ENCODE measurements around the gene KRT6A. TPM values are rescaled to one million over a fixed set of nuclear protein-coding genes. Genes with fewer than 3 reads are reported as not detected.

KRT6A gene
- total RNA-seq, 4 donors from 2014 or later, result not detected

DNA sequence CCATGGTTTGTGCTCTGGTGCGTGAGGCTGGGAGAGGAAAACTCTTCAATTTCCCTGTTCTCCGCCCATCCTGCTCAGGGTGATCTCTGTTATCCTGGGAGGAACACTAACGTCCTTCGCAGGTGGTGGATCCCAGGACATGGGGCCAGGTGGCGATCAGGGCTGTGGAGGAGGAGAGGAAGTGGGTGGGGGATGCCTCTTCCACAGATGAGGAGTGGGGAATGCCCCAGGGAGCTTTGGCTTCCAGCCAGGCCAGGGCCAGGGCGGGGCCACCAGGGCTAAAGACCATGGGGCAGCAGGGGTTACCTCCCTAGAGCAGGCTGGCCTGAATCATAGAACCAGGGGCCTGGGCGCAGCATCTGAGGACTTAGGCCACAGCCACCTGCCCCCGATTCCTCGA, 55.5 kb downstream of the KRT6A start:
- no peak overlapping the region for H3K4me3 ChIP-seq
- no peaks in the 10 kb centered on the region for H3K36me3 ChIP-seq
- TF ChIP-seq EP300 (IDR thresholded peaks at IDR 0.05; ENCODE audit: low read depth) (no peak), POLR2A (IDR thresholded peaks at IDR 0.05) (no peak), POLR2AphosphoS5 (IDR thresholded peaks at IDR 0.05) (no peak)
- TF ChIP-seq, protein P1, sequence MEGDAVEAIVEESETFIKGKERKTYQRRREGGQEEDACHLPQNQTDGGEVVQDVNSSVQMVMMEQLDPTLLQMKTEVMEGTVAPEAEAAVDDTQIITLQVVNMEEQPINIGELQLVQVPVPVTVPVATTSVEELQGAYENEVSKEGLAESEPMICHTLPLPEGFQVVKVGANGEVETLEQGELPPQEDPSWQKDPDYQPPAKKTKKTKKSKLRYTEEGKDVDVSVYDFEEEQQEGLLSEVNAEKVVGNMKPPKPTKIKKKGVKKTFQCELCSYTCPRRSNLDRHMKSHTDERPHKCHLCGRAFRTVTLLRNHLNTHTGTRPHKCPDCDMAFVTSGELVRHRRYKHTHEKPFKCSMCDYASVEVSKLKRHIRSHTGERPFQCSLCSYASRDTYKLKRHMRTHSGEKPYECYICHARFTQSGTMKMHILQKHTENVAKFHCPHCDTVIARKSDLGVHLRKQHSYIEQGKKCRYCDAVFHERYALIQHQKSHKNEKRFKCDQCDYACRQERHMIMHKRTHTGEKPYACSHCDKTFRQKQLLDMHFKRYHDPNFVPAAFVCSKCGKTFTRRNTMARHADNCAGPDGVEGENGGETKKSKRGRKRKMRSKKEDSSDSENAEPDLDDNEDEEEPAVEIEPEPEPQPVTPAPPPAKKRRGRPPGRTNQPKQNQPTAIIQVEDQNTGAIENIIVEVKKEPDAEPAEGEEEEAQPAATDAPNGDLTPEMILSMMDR (IDR thresholded peaks at IDR 0.05), result no peak
- intact Hi-C loops (cut with DNase I; ENCODE audit: low total_unique reads) (no loop called here), in situ Hi-C loops (cut with MboI; ENCODE audit: low pct_ligation_motif_present in 1 of 4, low pct_unique_long_range_greater_than_20kb in 1 of 4, low sequenced_read_pairs in 3 of 4) (no loop called here)
- no peak for DNase-seq
- H3K4me1 ChIP-seq, result peaks cover 0 to 16% (median 6%) of the 10 kb centered on the region in 4 donors
- WGBS, 2 donors (ENCODE audit: low coverage in 1 of 2), result 60% methylated on average over 9 of the region's 9 CpGs; no CpG with 5 or more reads in 1 of the 2 donors
- H3K9me3 ChIP-seq, result no peaks in the 10 kb centered on the region
- no peaks in the 10 kb centered on the region for H3K27me3 ChIP-seq
- H3K27ac ChIP-seq, result no peak overlapping the region

Other genes starting within 250 kb of the KRT6A start
- gene KRT86, start 218.6 kb downstream of the KRT6A start, total RNA-seq, result 1 to 10 TPM in 1 of 4 donors, not detected in 3; 3.6 TPM
- not detected for gene KRT81, start 201.7 kb downstream of the KRT6A start, total RNA-seq
- not detected for gene KRT83, start 171.9 kb downstream of the KRT6A start, total RNA-seq
- gene KRT85, start 125.8 kb downstream of the KRT6A start, total RNA-seq, result not detected
- gene KRT84, start 107.6 kb downstream of the KRT6A start, total RNA-seq, result not detected
- gene KRT82, start 86.9 kb downstream of the KRT6A start, total RNA-seq, result not detected
- not detected for gene KRT75, start 58.9 kb downstream of the KRT6A start, total RNA-seq
- not detected for gene KRT6B, start 41.1 kb downstream of the KRT6A start, total RNA-seq
- gene KRT6C, start 19.5 kb downstream of the KRT6A start, total RNA-seq, result 10 to 100 TPM in 1 of 4 donors, not detected in 3; 23.9 TPM
- not detected for gene KRT5, start 27.1 kb upstream of the KRT6A start, total RNA-seq
- gene KRT71, start 59.9 kb upstream of the KRT6A start, total RNA-seq, result not detected
- gene KRT74, start 80.6 kb upstream of the KRT6A start, total RNA-seq, result not detected
- gene KRT72, start 108.2 kb upstream of the KRT6A start, total RNA-seq, result not detected
- gene KRT73, start 125.3 kb upstream of the KRT6A start, total RNA-seq, result not detected
- gene KRT2, start 159.0 kb upstream of the KRT6A start, total RNA-seq, result not detected
- not detected for gene KRT1, start 187.2 kb upstream of the KRT6A start, total RNA-seq
- gene KRT77, start 210.3 kb upstream of the KRT6A start, total RNA-seq, result not detected

Data from transverse colon (tissue), 4 donors.